Inflammatory macrophage (primary cell): ENCODE results near the gene PLD1.

Experiments
- DNase-seq, 2 donors: peaks; one replicate each; pipeline ENCODE4 v3.0.0-alpha.2; 2020 to 2022

The PLD1 gene

DNA sequence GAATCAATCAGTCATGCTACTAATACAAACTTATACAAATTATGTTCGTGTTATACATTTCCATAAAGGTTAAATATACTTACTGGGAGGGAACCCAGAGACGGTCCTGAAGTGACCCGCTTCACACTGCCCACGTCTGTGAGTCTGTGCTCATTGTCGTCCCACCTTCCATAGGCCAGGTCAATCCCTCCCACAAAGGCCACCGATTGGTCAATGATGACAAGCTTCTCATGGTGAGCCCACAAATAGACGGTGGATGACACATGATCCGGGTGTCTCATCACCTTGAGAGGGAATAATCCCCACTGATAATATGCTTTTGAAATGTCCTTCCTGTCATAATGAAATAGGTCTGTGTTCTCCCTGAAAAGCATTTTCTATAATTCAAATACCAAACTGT lies 121.7 kb downstream of the PLD1 start:
- no peak for DNase-seq

DNA sequence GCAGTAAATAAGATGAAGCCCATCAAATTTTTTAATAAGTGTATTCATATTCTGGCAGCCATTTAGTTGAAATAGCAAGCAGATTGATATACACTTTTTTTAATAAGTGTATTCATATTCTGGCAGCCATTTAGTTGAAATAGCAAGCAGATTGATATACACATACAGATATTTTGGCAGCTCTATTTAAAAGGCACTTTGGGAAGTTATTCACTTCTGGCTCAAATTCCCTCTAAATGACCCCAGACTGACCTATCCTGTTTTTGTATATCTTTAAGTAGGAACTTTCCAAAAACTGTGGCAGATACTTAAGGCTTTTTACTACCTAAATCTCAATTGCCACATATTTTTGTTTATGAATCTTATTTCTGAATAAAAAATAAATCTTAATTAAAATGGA lies 122.3 kb downstream of the PLD1 start:
- no peak for DNase-seq

DNA sequence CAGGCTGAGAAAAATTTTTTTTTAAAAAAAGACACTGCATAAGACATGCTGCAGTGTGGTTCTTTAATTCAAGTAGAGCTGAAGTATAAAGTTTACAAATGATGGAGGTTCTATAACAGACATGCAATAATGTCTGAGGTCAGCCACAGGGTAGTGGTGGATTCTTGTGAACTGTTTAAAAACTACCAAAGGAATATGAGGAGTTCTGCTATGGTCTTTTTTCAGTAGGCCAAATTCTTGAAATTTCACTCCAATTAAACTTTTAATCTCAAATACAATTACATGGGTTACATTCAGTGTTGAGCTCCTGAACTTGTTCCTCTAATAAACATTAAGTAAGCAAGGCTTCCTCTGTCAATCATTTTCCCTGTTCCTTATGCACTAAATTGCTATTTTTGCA lies 122.7 kb downstream of the PLD1 start:
- DNase-seq: no peak

DNA sequence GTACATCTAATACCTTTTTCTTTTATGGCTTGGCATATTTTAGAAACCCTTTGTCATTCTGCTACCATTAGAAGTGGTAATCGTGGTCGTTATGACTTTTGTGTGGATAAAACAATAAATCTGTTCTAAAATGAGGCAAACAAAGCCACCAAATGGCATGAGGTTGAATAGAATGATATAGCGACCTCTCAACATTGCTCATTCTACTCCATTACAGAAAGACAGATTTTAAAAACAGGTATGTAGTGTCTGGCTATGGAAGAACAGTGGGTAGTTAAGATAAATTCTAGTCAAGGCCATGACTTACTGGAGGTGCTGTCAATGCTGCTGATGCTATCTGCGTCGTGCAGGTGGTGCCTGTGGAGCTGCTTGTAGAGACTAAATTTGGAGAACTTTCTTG lies 123.2 kb downstream of the PLD1 start:
- no peak for DNase-seq

DNA sequence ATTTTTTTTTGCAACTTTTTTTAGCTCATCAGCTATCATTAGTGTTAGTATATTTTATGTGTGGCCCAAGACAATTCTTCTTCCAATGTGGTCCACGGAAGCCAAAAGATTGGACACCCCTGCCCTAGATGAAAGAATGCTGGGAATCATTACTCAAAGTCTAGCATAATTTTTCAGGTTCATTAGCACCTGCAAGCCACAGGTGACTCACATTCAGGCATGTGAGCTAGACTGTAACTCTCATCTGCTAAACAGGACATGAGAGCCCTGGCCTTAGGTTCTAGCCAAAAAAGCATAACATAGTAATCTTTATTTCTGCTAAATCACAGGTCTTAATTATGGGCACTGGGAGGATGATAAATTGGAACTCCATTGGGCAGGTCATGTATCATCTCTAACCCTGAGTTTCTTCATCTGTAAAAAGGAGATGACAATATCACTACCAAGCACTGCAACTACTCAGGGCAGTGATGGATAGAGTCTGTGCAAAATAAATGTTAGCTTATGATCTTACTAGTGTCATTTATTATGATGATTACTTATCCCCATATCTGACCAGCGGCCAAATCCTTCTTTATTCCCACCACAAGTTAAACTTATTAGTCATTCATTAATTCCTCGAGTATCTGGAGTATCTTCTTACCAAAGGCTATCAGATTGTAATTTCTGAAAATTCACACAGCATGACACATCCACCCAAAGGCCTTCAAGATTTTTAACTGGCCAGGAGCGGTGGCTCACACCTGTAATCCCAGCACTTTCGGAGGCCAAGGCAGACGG lies 125.0 kb downstream of the PLD1 start:
- DNase-seq: no peak

DNA sequence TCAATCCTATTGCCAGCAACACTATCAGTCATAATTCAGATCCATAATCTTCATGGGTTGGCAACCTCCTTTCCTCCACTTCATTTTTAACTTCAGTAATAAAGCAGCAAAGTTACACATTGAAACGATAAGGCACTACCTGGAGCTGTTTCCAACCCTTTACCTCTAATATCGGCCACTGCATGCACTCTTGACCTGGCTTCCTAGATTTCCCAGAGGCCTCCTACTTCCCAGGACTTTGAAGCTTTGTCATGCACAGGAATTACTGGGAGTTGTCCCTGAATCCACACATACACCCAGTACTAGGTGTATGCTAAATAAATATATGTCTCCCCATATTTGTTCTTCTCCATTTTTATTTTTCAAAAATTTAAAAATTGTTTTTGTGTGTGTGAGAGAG lies 126.1 kb downstream of the PLD1 start:
- DNase-seq: no peak

DNA sequence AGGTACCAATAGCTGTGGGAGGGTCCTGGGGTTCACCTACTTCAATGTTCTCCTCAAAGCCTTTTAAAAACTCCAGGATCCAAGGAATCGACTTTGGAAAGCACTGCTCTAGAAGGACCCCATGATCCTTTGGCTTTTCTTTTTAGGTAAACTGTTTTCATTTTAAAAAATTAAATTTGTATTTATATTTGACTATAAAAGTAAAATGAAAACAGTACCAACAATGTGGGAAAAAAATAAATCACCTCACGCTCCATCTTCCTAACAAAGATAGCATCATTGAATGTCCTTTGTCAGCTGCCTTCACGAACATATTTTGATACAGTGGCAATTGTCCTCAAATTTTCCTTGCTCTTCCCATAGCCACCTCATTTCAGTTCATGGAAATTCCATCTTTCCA lies 127.5 kb downstream of the PLD1 start:
- no peak for DNase-seq

DNA sequence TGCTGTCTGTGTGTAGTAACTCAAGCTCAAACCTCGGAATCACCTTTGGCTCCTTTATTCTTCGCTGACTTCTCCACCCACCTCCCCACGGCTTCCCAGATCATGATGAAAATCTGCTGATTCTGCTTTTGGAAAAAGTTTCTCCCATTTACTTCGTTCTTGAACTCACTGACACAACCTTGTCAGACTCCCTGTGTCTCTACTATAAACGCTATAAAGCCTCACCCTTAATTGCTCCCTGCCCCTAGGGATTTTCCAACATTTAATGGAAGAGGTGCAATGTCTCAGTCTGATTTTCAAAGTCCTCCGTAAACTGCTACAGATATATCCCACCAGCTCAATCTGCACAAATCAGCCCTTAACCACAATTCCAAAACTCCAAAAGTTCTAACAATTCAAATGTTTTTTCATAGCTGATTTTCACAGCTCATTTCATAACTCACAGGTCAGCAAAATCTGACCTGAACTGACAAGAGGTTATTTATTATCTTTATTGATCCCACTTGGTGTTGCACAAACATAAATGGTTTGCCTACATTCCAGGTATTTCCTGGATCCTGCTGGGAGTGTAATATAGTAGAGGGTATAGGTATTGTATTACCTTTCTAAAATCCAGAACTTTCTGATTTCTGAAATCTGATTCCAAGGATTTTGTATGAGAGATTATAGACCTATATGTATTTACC lies 129.4 kb downstream of the PLD1 start:
- DNase-seq: no peak

DNA sequence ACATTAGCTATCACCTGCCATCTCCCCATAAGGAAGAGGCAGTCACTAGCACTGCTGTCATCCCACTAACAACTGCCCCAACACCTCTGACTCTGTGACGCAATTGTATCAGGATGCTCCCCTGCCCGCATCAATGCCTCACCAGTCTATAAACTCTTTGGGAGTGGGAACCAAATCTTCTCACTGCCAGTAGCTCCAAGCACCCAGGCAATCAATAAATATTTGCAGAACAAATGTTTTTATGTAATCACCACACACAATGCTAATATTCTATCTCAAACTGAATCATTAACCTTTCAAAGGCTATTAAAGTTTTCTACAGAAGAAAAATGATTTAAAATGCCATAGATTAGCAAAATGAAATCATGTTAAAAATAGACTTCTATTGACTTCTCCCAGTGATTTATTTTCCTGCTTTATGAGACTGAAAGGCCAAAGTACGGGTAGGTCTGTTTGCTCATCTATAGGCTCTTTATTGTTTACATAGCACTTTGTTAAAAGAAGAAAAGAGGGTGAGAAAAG lies 131.3 kb downstream of the PLD1 start:
- DNase-seq: no peak

DNA sequence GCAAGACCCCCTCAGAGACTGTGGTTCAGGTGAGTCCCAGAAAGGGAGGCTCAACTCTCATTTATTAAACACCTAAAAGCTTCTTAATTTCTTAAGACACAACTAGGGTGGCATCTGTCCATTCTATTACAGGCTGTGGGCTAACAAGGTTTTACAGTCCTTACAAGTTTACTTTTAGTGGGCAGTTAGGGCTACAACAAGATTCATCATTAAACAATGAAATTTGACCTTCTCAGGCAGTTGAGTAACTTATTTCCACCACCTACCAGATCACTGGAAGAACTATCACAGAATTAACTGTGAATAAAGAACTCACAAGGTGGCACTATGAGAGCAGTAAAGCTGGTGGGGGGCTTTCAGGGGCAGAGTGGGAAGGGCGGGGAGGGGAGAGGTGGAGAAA lies 132.6 kb downstream of the PLD1 start:
- DNase-seq: no peak

DNA sequence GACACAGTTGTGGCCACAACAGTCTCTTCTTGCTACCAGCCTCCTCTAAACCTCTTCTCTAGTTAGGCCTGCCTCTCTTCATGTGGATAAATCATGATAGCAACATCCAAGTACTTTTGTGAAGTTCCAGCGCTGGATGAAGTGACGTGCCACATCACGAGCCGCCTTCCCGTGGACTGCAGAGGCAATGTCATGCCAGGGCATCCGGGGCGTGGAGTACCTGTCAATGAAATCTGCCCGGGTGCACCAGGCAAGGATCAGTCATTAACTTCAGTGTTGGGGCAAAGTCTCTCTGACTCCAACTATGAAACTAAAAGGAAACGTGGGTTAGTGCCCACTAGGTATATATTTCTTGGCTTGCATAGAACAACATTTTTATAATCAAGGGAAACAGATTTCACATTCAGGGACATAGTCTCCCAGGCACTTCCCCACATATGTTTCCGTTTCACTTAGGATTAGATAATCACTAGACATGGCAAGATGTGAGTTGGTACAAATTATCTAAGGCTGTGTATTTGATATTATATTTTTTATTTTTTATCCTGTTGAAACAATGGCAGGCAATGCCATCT lies 133.6 kb downstream of the PLD1 start:
- DNase-seq: no peak

DNA sequence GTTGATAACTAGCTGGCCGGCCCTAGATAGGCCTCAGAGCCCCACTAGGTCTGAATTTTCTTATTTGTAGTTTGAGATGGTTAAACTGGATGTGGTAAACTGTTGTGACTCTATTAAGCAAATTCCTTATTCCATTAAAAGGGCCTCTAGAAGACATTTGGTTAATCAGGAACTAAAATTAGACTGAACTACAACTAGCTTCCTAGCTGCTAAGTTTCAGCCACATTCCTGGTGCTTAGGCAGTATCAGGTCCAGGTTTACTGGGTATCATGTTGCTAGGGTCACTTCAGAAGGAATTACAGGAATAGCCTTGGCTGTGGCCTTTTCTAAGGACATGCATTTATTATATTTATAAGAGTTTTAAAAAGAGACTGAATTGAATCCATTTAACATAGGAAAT lies 136.3 kb downstream of the PLD1 start:
- DNase-seq: no peak

DNA sequence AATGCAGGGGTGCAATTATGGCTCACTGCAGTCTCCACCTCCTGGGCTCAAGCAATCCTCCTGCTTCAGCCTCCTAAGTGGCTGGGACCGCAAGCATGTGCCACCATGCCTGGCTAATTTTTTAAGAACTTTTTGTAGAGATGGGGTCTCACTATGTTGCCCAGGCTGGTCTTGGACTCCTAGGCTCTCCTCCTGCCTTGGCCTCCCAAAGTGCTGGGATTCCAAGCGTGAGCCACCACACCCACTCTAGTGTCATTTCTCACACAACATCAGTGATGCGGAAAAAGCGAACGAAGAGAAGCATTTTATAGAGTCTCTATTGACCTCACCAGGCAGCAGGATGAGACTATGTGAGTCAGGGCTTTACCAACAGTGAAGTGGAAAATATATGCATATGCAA lies 137.7 kb downstream of the PLD1 start:
- no peak for DNase-seq

DNA sequence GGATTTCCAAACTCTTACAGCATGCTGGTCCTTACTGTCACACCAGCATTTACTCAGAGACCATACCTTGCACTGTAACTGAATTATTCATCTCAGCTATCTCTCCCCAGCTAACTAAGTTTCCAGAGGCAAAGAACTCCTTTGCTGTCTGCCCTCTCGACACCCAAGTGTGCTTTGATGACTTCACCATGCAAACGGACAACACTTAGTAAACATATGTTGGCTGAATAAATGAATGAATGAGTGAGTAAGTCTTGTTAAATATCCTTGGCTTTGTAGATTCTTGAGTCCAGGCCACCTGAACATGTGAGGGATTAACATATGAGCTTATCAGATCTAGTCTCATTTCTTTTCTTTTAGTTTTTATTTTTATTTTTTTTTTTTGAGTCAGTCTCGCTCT lies 138.2 kb downstream of the PLD1 start:
- DNase-seq: no peak

DNA sequence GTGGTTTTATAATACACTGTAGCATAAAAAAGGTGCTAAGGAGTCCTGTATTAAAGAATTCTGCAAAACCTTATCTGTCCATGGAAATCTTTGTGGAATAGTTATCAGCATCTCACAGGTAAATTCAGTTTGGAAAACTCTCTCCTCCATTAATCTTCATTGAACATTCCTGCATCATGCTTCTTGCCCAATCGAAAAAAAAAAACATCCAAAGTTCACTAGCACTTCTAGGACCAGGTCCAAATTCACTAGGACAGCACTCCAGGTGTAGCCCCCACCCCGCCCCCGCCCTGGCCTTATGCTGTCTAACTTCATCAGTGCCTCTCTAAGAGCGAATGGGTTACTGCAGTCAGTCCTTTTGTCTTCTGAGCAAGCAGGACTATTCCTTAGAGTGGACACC lies 138.6 kb downstream of the PLD1 start:
- no peak for DNase-seq

DNA sequence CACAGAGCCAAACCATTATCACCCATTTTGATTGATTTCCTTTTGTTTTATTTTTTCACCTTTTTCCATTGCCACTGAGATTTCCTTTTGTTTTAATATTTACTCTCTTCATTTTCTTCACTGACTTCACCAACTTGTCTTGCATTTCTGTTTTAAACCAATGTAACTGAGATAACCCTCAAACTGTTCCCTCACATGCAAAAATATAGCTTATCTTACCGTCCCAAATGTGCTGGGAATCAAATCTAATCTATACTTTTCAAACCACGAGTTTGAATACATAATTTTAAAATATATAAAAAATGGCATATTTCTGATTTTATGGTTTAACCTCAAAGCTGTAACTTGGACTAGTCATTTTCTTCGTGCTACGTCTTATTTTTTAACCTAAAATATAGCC lies 143.8 kb downstream of the PLD1 start:
- no peak for DNase-seq

DNA sequence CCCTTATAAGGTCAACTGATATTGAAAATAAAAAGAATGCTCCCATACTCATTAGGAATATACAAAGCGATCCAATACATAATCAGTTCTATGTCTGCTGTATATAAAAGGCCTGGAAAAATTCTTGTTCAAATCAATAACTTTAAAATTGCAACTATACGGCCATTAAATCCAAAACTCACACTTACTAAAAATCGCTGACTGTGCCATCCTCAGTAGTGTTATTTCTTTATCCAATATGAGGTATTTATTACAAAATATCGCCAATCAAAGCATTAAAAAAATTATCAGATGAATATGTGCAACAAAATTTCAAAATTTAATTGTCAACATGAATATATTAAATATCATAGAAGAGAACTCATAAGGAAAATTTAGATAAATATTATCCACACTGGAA lies 146.5 kb downstream of the PLD1 start:
- no peak for DNase-seq

DNA sequence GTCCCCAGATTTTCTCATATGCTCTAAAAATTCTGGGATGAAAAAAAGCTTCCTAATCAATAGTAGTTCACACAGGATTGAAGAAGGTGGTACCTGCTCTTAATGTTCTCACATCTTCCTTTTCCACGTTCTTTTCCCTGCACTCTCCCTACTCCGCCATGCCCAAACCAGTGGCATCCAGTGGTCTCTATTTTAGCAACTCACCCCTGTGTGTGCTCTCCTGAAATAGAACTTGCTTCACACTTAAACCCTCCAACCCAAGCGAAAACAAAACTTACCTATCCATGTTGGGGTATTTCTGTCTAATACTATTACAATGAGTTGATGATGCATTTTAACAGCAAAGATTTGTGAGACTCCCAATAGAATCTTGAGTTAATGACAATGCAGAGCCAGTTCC lies 148.8 kb downstream of the PLD1 start:
- DNase-seq: no peak

DNA sequence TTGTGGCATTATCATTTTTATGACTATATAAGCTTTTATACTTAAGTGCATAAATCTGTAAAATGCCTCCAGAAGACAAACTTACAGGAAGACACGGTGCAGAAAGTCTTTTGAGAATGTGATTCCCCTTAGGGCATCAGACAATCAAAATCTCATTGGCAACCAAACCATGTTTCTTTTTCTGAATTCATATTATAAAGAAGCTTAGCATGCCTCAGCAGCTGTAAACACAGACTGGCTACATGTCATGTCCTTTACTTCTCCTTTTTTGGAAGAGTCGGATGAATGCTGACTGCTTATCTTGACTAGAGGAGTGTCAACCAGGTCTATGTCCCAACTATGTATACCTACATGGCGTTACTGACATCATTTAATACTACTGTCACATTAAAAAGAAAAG lies 150.1 kb downstream of the PLD1 start:
- no peak for DNase-seq

DNA sequence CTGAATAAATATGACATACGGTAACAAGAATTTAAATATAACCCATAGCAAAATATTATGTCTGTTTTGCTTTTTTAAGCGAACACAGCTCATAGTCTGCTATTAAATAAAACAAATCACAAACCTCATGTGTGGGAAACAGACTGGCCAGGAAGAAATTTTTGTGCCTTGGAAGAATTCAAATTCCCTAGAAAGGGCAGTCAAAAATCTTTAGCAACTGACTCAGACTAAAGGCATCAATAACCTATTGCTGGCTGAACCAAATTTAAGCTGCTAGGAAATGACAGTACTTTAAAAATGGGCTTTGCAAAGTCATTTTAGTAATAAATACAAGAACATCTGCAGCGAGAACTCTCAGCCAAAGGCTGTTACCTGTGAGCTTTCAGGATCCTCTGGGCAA lies 151.4 kb downstream of the PLD1 start:
- DNase-seq: no peak

DNA sequence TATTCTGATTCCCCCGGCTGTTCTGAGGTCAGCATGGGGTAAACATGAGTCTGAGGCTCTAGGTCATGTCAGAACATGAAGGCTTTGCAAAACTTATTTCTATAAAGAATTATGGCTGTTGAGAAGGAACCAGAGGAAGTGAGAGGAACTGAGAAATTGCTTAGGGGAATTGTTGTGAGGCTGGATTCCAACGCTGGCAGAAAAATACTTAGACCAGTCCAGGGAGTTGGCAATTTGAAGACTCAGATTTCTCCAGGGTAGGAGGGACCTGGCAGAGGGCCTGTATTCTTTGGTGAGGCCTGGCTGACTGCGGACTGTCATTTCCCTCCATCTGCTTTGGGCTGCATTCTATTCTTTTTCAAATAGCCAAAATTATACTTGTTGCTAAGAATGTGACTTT lies 155.5 kb downstream of the PLD1 start:
- no peak for DNase-seq

DNA sequence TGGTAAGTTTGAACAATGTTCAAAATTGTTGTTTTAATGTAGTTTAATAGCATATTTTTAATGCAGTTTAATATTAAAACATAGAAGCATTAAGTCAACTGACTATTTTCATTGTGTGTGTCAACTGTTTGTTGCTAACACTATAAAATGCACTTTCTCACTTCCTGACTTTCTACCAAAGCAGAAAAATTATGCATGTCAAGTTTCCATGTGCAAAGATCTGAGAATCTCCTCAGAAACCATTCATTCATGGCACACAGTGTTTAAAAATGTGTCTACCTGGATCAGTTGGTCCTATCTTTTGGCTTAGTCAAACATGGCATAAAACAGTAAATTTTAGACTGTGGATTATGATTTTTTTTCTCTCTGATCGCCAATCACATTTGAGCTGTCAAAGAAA lies 156.0 kb downstream of the PLD1 start:
- DNase-seq: no peak

DNA sequence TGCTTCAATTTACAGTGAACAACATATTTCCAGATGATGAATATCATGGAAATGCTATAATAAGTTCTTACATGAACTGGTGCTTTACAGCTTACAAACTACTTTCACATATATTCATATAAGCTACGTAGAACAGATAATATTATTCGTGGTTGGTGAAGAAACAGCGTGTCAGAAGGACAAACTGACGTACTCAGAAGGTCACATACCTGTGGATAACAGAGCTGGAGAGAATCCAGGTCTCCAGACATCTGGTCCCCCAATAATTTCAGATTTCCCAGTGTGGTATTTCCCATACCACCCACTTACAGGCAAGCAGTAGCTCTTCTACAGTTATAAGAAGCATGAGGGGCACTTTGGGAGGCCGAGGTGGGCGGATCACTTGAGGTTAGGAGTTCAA lies 156.6 kb downstream of the PLD1 start:
- no peak for DNase-seq

DNA sequence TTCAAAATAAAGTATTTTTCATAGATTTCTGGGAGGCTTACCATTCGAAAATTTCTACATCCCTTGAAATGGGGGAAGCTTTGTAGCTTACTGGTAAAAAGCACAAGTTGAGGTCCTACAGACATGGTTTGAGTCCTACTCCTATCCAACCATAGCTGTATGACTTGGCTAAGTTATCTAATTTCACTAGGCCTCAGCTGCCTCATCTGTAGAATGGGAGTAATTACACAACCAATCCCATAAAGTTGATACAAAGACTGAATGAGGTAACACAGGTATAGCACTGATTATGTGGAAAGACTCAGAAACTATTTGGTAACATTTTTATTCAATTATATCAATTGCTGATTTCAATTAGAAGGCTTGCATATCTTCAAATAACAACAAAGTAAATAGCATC lies 157.4 kb downstream of the PLD1 start:
- no peak for DNase-seq
